ENCODE measurements around the gene CPD.
"Not testable (repeated sequence)": the region's sequence is repeated elsewhere in the genome, so short reads cannot be mapped to it uniquely, and the experiment has no call there.

The CPD gene
- total RNA-seq, result 70.2 to 97.6 reads per million in 2 donors

GRCh38 chr17:30378825-30379302, at the start of gene CPD:
CPD (plus strand) TSS chr17:30378927; CDS start chr17:30378981, 54 bp downstream.
- DNase-seq, result peak; percentile 93 to 96 (median 95)

DNA sequence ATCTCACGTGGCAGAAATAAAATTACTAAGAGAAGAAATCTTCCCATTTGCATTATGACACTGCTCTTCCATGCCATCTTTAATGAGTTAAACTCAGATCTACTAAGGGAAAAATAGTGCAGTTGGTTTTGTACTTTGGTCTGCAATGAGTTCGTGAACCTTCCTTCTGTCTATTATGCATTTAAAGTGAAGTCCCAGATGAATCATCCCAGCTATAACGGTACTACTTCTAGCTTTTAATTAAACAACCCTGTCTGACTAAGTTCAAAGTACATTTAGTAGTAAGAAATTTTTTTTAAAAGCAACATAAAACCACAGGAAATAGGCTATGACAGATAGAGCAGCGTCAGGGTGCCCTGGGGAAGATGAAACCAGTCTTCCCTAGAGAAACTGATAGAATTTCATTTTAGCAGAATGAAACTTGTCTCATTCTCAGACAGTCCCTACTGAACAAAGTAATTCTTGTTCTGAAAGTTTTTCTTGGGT, 46.6 kb upstream of the CPD start:
- DNase-seq, result peak in 4 of 5 experiments; percentile 26 to 86 (median 50)

GRCh38 chr17:30333503-30334360, 45.0 kb upstream of the CPD start, which contains the start of gene TMIGD1:
TMIGD1 (minus strand) TSS chr17:30334057; CDS start chr17:30332133, 1,924 bp downstream.
- DNase-seq, result no peak

GRCh38 chr17:30334421-30334820, 44.3 kb upstream of the CPD start:
- DNase-seq, result no peak

- DNase-seq, result peak in 4 of 5 experiments; percentile 30 to 71 (median 47)
Observed at GRCh38 chr17:30336369-30337171, 42.2 kb upstream of the CPD start.

GRCh38 chr17:30337393-30337999, 41.2 kb upstream of the CPD start:
- no peak for DNase-seq

DNA sequence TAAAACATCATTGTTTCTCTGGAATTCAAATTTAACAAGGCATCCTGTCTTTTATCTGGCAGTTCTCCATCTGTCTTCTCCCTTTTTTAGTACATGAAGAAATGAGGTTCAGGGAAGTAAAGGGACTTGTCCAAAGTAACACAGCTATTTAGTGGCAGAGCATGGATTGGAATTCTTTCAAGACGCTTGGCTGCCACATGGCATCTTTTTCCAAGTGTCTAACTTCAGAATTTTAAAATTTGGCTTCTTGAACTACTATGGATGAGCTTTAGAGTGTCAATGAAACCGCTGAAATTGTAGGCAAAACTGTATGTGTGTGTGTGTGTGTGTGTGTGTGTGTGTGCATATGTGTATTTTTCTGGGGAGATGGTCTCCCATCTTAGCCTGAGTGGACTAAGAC, 39.6 kb upstream of the CPD start:
- no peak for DNase-seq

DNA sequence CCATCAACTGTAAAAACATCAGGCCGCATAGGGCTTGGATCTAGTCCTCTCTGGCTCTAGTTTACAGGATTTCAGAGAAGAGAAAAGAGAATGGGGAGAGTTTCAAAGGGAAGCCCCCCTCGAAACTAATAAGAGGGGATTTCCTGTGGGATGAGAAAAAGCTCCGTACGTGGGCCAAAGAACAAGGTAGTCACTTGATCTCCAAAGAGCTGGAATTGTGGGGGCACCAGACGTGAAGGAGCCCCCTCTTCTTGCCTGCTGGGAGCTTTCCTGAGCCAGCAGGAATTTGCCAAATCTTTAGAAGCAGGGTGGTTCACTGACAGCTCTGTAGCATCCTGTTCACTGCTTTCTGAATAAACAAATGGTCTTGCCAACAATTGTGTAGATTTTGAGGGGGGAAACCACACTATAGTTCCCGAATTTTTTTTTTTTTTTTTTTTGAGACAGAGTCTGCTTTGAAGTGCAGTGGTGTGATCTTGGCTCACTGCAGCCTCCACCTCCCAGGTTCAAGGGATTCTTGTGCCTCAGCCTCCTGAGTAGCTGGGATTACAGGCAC, 37.8 kb upstream of the CPD start:
- no peak for DNase-seq

GRCh38 chr17:30341703-30342249, 37.0 kb upstream of the CPD start:
- no peak for DNase-seq

GRCh38 chr17:30343244-30343643, 35.5 kb upstream of the CPD start:
- DNase-seq, result not testable (repeated sequence)

DNA sequence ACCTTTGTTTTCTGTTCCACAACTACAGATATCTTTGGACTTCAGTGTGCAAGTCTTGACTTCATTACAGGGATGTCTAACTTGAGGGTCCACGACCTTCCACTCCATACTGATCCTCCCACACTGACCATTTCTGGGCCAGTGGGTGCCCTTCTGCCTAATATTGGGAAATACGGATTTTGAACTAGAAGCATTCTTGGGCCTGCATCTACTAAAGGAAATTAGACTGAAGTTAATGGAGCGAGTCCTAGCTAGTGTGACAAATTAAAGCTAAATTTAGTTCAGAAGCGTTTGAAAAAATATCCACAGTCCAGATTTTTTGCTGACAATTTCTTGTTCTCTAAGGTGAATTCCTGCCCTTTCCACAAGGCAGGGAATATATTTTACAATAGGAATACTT, 34.9 kb upstream of the CPD start:
- no peak for DNase-seq

DNA sequence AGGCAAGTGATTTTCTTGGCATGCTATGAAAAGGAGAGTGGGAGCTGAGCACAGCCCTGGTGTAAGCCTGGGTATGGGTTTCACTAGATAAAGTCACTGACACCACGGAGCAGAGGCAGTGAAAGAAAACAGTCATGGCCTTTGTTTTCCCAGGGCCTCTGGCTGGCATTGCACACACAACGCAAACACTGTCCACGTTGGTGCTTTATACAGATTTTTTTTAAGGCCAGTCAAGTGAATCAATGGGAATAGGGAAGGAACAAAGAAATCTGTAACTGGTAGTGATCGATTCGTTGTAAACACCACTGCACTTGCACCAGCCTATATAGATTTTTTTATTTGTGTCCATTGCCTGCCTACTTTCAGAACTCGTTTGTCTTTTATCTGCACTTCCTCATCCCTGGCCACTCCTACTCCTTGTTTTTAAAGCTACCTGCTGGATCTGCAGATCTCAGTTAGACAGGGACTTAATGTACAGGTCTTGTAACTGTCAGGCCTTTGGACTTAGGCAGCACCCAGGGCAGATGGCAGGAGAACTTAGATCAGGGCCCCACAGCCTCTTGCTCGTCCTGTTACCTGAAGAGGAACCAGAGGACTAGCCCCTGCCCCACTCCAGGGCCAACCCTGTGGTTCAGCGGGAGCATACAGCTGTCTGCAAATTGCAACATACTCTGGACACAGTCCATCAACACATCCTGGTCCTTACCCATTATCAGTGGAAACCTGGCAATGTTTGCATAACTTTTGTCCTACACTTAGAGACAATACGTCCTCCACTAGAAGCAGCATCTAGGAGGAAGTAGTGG, 34.2 kb upstream of the CPD start:
- DNase-seq, result no peak

DNA sequence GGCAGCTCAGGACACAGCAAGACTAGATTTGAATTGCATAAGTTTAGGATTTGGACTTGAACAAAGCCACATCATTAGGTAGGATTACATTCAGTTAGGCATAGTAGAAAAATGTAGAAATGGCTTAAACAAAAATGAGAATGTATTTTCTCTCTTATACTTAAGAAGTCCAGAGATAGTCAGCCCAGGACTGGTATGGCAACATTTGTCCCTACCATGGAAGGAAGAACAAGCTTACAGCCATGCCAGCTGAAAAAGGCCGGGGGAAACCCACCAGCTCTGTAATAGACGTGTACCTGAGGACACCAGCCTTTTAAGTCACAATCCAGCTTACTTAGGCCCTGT, 33.7 kb upstream of the CPD start:
- no peak for DNase-seq

- DNase-seq, result peak in 1 of 5 experiments; percentile 15
Observed at GRCh38 chr17:30345527-30346075, 33.1 kb upstream of the CPD start.

- DNase-seq, result no peak
Observed at GRCh38 chr17:30346221-30346795, 32.4 kb upstream of the CPD start.

DNA sequence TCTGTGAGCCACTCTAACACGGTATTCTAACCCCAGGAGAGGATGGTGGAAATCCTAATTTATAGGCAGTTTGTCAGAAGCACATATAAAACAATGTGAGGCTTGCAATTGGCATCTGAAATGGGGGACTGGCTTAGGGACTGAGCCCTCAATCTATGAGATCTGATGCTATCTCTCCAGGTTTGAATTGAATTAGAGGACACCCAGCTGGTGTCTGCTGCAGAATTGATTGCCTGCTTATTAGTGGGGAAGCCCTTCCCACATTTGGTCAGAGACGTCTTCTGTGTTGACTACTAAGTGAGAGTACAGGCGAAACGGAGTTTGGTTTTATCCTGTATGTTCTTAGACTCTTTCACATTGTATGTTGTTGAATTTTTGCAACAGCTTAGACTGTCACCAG, 31.2 kb upstream of the CPD start:
- no peak for DNase-seq

GRCh38 chr17:30349252-30349651, 29.5 kb upstream of the CPD start:
- DNase-seq, result no peak

DNA sequence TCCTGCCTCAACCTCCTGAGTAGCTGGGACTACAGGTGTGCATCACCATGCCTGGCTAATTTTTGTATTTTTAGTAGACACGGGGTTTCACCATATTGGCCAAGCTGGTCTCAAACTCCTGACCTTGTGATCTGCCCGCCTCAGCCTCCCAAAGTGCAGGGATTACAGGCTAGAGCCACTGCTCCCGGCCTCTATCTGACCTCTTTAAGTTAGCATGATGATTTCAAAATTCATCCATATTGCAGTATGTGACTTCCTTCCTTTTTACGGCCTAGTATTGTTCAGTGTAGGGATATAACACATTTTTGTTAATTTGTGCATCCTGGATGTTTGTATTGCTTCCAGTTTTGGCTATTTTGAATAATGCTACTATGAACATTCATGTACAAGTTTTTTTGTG, 27.5 kb upstream of the CPD start:
- DNase-seq, result not testable (repeated sequence)

DNA sequence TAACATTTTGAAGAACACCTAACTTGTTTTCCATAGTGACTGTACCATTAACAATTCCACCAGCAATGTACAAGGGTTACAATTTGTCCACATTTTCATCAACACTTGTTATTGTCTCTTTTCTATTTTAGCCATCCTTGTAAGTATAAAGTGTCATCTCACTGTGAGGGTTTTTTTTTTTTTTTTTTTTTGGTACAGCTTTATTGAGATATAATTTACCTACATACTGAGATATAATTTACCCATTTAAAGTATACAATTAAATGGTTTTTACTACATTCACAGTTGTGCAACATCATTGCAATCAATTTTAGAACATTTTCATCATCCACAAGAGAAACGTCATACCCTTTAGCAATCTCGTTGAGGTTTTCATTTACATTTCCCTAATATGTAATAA, 27.0 kb upstream of the CPD start:
- DNase-seq, result no peak

- no peak for DNase-seq
Observed at GRCh38 chr17:30352240-30352814, 26.4 kb upstream of the CPD start.

Data from T-helper 2 cell (primary cell).